Testis (tissue), 3 donors: ENCODE measurements around the gene SLC19A1. TPM values are rescaled to one million over a fixed set of nuclear protein-coding genes. Genes with fewer than 3 reads are reported as not detected.

Source experiments
- DNase-seq: peaks from one replicate; pipeline ENCODE4 v3.0.0-alpha.2; 2019
- H3K27ac ChIP-seq, 2 donors: fragments of 200-600 bp; sonication (generic); one replicate each; pipeline ENCODE4 v1.5.1; 2019
- H3K27me3 ChIP-seq: fragments of 200-600 bp; sonication (generic); one replicate; pipeline ENCODE4 v1.5.1; 2019
- H3K36me3 ChIP-seq: fragments of 200-600 bp; sonication (generic); one replicate; pipeline ENCODE4 v1.5.1; 2017; ENCODE audit warnings: low read depth; ENCODE audit errors: missing control alignments
- H3K4me1 ChIP-seq: fragments of 200-600 bp; sonication (generic); one replicate; pipeline ENCODE4 v1.5.1; 2019
- H3K4me3 ChIP-seq, 2 donors: fragments of 200-600 bp; sonication (generic); one replicate each; pipeline ENCODE4 v1.5.1; 2017 to 2019
- H3K9me3 ChIP-seq: fragments of 200-600 bp; sonication (generic); one replicate; pipeline ENCODE4 v1.5.1; 2017
- POLR2A ChIP-seq: fragments of 450-650 bp; IDR thresholded peaks from one replicate; pipeline ENCODE4 v1.6.1; 2017; ENCODE audit warnings: antibody characterized with exemption, mild to moderate bottlenecking, moderate library complexity
- WGBS, 2 donors: methylation state at CpG; one replicate each; pipeline ENCODE4 v1.1.5; 2018; 5-methylcytosine and 5-hydroxymethylcytosine counted together
- intact Hi-C: fragments of 100-400 bp; cut with DNase I; formaldehyde crosslinking; loops from one replicate; pipeline ENCODE4 v1.15.1; 2023; ENCODE audit warnings: low total_unique reads
- polyA plus RNA-seq: library from polyadenylated mRNA; stranded (reverse); fragments of 350-450 nt; fragmentation: Illumina TruSeq; extraction: RNeasy Lipid Tissue Mini Kit (QIAGEN cat#74804); gene quantifications from one replicate; pipeline ENCODE4 v1.2.3, GENCODE V29; 2014; ENCODE audit warnings: low read depth, low replicate concordance; ENCODE audit not compliant: insufficient read depth
- total RNA-seq, 2 donors: library from RNA; depleted of rRNA; stranded (reverse); fragments of >200 nt; gene quantifications; one replicate each; pipeline ENCODE4 v1.2.3, GENCODE V29; 2016
- TF ChIP-seq, protein P1 (sequence below), 3 experiments: fragments of 450-650 bp in 2 of 3; fragments of 200-600 bp in 1 of 3; sonication (generic) in 1 of 3; IDR thresholded peaks; one replicate each; pipeline ENCODE4 v1.5.1; 2016 to 2019; ENCODE audit warnings: antibody characterized with exemption in 3 of 3, mild to moderate bottlenecking in 2 of 3, moderate library complexity in 1 of 3

SLC19A1 gene
- total and polyA plus RNA-seq, 3 donors from 2014 or later, result 5.5 to 17.4 (median 15.7) TPM

DNA sequence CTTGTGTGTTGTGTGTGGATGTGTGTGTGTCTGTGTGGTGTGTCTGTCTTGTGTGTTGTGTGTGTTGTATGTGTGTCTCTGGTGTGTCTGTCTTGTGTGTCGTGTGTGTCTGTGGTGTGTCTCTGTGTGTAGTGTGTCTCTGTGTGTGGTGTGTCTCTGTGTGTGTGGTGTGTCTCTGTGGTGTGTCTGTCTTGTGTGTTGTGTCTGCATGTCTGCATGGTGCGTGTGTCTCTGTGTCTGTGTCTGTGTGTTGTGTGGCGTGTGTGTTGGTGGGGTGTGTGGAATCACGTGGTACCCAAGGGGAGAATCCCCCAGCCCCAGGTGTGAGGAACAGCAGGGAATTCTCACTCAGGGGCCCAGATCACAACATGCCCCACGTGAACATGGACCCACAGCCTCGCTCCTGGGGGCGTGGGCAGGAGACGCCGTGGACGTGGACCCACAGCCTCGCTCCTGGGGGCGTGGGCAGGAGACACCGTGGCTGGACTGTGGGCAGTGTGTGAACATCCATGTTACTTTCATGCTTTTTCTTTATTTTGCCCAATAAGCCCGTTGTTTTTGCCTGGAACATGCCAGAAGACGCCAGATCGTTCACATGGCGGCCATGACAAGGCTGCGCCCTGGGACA lies 67.8 kb downstream of the SLC19A1 start:
- no peak for DNase-seq
- no peaks in the 10 kb centered on the region for H3K27me3 ChIP-seq
- H3K4me3 ChIP-seq, result no peak overlapping the region
- TF ChIP-seq, protein P1, sequence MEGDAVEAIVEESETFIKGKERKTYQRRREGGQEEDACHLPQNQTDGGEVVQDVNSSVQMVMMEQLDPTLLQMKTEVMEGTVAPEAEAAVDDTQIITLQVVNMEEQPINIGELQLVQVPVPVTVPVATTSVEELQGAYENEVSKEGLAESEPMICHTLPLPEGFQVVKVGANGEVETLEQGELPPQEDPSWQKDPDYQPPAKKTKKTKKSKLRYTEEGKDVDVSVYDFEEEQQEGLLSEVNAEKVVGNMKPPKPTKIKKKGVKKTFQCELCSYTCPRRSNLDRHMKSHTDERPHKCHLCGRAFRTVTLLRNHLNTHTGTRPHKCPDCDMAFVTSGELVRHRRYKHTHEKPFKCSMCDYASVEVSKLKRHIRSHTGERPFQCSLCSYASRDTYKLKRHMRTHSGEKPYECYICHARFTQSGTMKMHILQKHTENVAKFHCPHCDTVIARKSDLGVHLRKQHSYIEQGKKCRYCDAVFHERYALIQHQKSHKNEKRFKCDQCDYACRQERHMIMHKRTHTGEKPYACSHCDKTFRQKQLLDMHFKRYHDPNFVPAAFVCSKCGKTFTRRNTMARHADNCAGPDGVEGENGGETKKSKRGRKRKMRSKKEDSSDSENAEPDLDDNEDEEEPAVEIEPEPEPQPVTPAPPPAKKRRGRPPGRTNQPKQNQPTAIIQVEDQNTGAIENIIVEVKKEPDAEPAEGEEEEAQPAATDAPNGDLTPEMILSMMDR (IDR thresholded peaks at IDR 0.05), result no peak
- no peak for TF ChIP-seq POLR2A
- H3K27ac ChIP-seq, result no peak overlapping the region
- intact Hi-C loops, result no loop called here
- H3K4me1 ChIP-seq, result peaks cover 23% of the 10 kb centered on the region
- no peaks in the 10 kb centered on the region for H3K9me3 ChIP-seq
- H3K36me3 ChIP-seq, result no peaks in the 10 kb centered on the region
- 90 to 96% methylated on average over 16 to 18 of the region's 18 CpGs for WGBS, 2 donors

DNA sequence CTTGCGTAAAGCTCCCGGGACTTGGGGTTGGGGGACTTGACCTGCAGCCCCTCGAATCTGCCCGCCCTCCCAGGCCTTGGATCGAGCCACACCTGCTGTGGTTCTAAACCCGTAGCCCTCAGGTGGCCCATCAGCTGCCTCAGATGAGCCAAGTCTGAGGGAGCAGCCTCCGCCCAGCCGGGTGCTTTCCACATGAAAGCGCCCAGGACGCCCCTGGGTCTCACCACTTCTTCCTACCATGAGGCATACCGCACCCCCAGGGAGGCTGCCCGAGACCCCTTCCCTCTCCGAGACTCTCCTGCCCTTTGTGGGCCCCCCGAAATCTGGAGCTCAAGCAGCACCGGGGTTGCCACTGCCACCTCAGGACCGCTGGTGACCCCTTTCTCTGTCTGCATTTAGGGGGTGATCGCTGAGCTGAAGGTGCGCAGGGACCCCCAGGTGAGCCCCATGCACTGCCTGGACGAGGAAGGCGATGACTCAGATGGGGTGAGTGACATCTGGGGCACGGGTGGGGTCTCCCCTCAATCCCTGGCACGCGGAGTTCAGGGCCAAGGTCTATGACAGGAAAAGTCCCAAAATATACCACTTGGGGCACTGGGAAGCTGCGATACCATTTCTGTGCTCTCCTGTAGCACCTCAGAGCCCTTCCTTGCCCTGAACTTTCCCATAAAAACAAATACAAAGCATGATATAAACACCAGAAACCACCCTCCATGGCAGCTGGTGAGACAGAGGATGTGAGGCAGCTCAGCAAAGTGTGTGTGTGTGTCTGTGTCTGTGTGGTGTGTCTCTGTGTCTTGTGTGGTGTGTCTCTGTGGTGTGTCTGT lies 68.5 kb downstream of the SLC19A1 start:
- DNase-seq, result no peak
- Histone ChIP-seq H3K27me3 (no peaks in the 10 kb centered on the region), H3K27ac (no peak overlapping the region), H3K36me3 (no peaks in the 10 kb centered on the region), H3K9me3 (no peaks in the 10 kb centered on the region), H3K4me1 (peaks cover 23% of the 10 kb centered on the region), H3K4me3 (no peak overlapping the region)
- no peak for TF ChIP-seq POLR2A
- TF ChIP-seq, protein P1 (IDR thresholded peaks at IDR 0.05), result no peak
- intact Hi-C loops, result no loop called here
- 95 to 96% methylated on average over 19 to 24 of the region's 24 CpGs for WGBS, 2 donors

DNA sequence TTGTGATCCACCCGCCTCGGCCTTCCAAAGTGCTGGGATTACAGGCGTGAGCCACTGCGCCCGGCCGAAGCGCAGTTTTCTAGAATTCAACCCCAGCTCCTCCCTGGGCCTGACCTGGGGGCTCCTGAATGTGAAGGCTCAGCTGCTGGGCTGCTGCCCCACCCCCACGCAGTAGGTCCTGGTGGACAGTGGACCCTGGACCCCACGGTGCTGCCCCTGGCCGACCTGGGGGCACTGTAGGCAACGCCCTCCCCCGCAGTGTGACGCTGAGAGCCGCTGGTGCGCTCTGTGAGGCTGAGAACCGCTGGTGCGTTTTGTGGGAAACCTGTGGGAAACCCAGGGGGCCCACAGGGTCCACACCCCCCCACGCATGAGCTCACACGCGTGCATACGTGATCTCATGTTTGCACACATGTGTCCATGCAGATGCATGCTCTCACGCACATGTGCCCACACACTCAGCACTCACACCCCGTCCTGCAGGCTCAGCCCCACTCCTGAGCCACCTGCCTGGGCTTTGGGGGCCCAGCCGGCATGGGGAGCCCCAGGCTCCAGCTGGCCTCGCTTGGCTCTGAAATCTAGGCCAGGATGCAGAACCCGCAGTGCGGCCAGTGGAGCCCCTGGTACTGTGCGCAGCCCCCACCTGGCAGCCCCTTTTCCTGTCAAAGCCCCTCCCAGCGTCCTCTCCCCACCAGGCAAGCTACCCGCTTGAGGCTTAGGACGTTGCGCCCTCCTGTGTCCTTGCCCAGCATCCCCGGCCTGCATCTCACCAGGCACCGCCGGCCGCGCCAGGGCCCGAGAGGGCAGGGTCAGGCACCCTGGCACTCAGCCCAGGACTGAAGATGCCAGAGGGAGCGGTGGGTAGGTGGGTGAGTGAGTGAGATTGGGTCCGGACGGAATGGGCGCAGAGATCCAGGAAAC lies 69.5 kb downstream of the SLC19A1 start:
- H3K27ac ChIP-seq, result peak overlapping the region in 1 of 2 donors; percentile 77
- no peaks in the 10 kb centered on the region for H3K36me3 ChIP-seq
- intact Hi-C loops, result no loop called here
- DNase-seq, result no peak
- no peak overlapping the region for H3K4me3 ChIP-seq
- TF ChIP-seq, protein P1 (IDR thresholded peaks at IDR 0.05), result no peak
- TF ChIP-seq POLR2A, result no peak
- WGBS, 2 donors, result 83 to 89% methylated on average over 21 to 32 of the region's 42 CpGs
- peaks cover 22% of the 10 kb centered on the region for H3K4me1 ChIP-seq
- H3K9me3 ChIP-seq, result no peaks in the 10 kb centered on the region
- H3K27me3 ChIP-seq, result no peaks in the 10 kb centered on the region

DNA sequence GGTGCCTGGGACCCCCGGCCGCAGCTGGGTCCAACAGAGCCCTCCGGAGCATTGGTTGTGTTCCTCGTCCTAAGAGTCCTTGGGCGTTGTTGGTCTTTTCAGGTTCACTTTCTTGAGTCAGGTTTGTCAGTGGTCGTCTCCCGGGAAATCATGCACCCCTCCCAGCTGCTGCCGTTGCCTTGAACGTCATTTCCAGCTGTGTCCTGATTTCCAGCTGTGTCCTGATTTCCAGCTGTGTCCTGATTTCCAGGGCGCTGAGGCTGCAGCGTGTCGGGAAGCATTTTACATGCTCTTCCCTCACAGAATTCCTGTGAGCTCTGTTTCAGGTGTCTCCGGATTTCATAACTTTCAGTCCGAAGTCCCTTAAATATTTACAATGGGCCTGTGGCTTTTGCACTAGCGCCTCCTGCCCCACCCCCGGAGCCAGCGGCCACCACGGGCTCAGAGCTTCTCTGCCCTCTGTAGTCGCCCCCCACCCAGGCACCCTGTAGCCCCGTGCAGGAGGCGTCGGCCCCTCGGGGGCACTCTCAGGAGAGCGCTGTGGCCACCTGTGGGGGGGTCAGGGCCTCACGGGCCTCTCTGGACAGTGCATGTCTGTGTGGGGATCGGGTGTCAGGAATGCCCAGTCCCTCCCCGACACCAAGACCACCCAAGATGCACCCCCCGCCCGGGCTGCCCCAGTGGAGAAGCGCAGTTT lies 70.6 kb downstream of the SLC19A1 start:
- intact Hi-C loops, result no loop called here

More for the DNA sequence above, 70.6 kb downstream of the SLC19A1 start:
- H3K4me1 ChIP-seq, result peaks cover 24% of the 10 kb centered on the region
- H3K36me3 ChIP-seq, result no peaks in the 10 kb centered on the region
- 61 to 74% methylated on average over 20 to 30 of the region's 30 CpGs for WGBS, 2 donors
- peak overlapping the region; percentile 31 to 77 for H3K27ac ChIP-seq
- H3K27me3 ChIP-seq, result no peaks in the 10 kb centered on the region
- TF ChIP-seq POLR2A, result no peak
- TF ChIP-seq, protein P1 (IDR thresholded peaks at IDR 0.05), result no peak
- no peaks in the 10 kb centered on the region for H3K9me3 ChIP-seq
- peak; percentile 62 for DNase-seq
- no peak overlapping the region for H3K4me3 ChIP-seq
